ENCODE measurements around the gene BLOC1S6.
A peak's percentile ranks its signal among the peaks of the same experiment; 100 is the strongest.

Gene BLOC1S6

DNA sequence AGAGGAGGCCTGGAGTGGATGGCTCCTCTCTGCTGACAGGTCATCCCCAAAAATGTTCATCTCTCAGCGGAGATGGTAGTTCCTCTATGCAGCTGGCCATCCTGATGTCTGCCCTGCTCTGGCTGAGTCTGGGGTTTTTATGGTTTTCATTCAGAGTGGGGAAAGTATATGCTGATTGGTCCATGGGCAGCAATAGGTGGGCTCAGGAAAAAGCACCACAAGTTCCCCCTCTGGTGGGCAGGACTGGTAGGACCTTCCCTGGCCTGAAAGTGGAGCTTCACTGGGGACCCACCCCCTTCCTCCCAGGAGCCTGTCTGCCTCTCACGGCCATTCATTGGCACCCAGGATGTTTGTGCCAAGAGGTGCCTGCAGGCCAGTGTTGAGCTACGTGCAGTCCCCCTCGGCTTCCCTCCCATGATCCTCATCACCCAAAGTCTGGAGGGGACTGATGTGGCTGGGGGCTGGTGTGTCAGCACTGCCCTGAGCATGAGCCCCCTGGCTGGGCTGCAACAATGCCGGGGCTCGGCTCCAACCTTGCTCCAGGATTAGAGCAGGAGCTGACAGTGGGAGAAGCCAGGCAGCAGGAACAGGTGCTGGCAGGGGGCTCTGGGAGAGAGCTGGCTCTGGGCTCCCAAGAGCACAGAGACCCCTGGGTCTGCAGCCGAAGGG, 13.1 kb upstream of the BLOC1S6 start:
- no peak overlapping the region for H3K9ac ChIP-seq (ENCODE audit: low read length)

DNA sequence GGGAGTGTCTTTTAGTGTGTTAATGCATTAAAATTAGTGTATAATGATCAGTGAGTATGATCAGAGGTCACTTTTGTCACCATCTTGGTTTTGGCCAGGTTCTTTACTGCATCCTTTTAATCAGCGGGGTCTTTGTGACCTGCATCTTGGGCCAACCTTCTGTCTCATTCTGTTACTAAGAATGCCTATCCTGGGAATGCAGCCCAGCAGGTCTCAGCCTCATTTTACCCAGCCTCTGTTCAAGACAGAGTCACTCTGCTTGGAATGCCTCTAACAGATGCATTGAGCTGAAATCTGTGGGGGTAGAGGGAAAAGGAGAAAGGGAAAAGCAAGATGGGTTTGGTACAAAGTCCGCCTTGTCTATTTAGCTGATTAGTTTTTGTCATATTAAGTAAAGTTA, 5.3 kb upstream of the BLOC1S6 start:
- no peaks in the 10 kb centered on the region for H3F3A ChIP-seq (ENCODE audit: insufficient read depth, low read length)
- no peak overlapping the region for H3K4me3 ChIP-seq (ENCODE audit: low read length)

More for the DNA sequence above, 13.1 kb upstream of the BLOC1S6 start:
- no peaks in the 10 kb centered on the region for H3K36me3 ChIP-seq (replicated peaks; ENCODE audit: insufficient read depth, low read length)
- H3K79me2 ChIP-seq (ENCODE audit: low read length), result no peaks in the 10 kb centered on the region
- H3K4me2 ChIP-seq (ENCODE audit: low read depth, low read length), result no peak overlapping the region
- no peaks in the 10 kb centered on the region for H3K9me2 ChIP-seq (replicated peaks; ENCODE audit: insufficient read depth, low read length)
- no peaks in the 10 kb centered on the region for H3F3A ChIP-seq (ENCODE audit: insufficient read depth, low read length)
- no peaks in the 10 kb centered on the region for H3K9me3 ChIP-seq (replicated peaks; ENCODE audit: insufficient read depth, low read length)
- no peak for TF ChIP-seq EZH2 (optimal IDR thresholded peaks at IDR 0.05; ENCODE audit: low read depth, low read length)
- TF ChIP-seq, protein P1, sequence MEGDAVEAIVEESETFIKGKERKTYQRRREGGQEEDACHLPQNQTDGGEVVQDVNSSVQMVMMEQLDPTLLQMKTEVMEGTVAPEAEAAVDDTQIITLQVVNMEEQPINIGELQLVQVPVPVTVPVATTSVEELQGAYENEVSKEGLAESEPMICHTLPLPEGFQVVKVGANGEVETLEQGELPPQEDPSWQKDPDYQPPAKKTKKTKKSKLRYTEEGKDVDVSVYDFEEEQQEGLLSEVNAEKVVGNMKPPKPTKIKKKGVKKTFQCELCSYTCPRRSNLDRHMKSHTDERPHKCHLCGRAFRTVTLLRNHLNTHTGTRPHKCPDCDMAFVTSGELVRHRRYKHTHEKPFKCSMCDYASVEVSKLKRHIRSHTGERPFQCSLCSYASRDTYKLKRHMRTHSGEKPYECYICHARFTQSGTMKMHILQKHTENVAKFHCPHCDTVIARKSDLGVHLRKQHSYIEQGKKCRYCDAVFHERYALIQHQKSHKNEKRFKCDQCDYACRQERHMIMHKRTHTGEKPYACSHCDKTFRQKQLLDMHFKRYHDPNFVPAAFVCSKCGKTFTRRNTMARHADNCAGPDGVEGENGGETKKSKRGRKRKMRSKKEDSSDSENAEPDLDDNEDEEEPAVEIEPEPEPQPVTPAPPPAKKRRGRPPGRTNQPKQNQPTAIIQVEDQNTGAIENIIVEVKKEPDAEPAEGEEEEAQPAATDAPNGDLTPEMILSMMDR (IDR thresholded peaks at IDR 0.05; ENCODE audit: low read length), result peak; percentile 22; the same call in 1 of the 2 replicates
- TF ChIP-seq EZH2phosphoT487 (IDR thresholded peaks at IDR 0.05; ENCODE audit: low read length), result no peak
- no peaks in the 10 kb centered on the region for H3K4me1 ChIP-seq (ENCODE audit: low read length)
- no peak overlapping the region for H3K27ac ChIP-seq (ENCODE audit: low read length)
- no peak for DNase-seq
- H3K4me3 ChIP-seq (ENCODE audit: low read length), result no peak overlapping the region
- no peak overlapping the region for H2AFZ ChIP-seq (ENCODE audit: low read length)
- H3K27me3 ChIP-seq (replicated peaks; ENCODE audit: insufficient read depth, low read length), result no peaks in the 10 kb centered on the region
- no peaks in the 10 kb centered on the region for H4K20me1 ChIP-seq (ENCODE audit: insufficient read depth, low read length)

DNA sequence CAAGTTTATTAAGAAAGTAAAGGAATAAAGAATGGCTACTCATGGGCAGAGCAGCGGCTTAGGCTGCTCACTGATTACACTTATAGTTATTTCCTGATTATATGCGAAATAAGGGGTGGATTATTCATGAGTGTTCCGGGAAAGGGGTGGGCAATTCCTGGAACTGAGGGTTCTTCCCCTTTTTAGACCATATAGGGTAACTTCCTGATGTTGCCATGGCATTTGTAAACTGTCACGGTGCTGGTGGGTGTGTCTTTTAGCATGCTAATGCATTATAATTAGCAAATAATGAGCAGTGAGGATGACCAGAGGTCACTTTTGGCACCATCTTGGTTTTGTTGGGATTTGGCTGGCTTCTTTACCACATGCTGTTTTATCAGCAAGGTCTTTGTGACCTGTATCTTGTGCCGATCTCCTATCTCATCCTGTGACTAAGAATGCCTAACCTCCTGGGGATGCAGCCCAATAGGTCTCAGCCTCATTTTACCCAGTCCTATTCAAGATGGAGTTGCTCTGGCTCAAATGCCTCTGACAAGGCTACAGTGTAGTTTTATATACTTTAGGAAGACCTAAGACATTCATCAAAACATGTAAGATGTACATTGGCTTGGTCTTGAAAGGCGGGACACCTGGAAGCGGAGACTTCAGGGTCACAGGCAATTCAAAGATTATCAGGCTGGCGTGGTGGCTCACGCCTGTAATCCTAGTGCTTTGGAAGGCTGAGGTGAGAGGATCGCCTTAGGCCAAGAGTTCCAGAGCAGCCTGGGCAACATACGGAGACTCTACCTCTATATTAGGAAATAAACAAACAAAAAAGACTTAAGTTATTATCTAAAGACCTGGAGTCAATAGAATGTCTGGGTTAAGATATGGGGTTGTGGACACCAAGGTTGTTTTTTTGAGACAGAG, 3.2 kb upstream of the BLOC1S6 start:
- peaks cover 34% of the 10 kb centered on the region for H3K79me2 ChIP-seq (ENCODE audit: low read length)
- no peak overlapping the region for H3K4me2 ChIP-seq (ENCODE audit: low read depth, low read length)
- no peaks in the 10 kb centered on the region for H3K27me3 ChIP-seq (replicated peaks; ENCODE audit: insufficient read depth, low read length)
- H3K27ac ChIP-seq (ENCODE audit: low read length), result no peak overlapping the region
- no peaks in the 10 kb centered on the region for H3K9me2 ChIP-seq (replicated peaks; ENCODE audit: insufficient read depth, low read length)
- peaks cover 12% of the 10 kb centered on the region for H3K4me1 ChIP-seq (ENCODE audit: low read length)
- no peak overlapping the region for H3K9ac ChIP-seq (ENCODE audit: low read length)
- H3F3A ChIP-seq (ENCODE audit: insufficient read depth, low read length), result no peaks in the 10 kb centered on the region
- H3K4me3 ChIP-seq (ENCODE audit: low read length), result no peak overlapping the region
- no peak overlapping the region for H2AFZ ChIP-seq (ENCODE audit: low read length)
- H3K36me3 ChIP-seq (replicated peaks; ENCODE audit: insufficient read depth, low read length), result no peaks in the 10 kb centered on the region
- no peaks in the 10 kb centered on the region for H3K9me3 ChIP-seq (replicated peaks; ENCODE audit: insufficient read depth, low read length)
- H4K20me1 ChIP-seq (ENCODE audit: insufficient read depth, low read length), result no peaks in the 10 kb centered on the region
- TF ChIP-seq, protein P1 (IDR thresholded peaks at IDR 0.05; ENCODE audit: low read length), result no peak
- no peak for TF ChIP-seq EZH2 (optimal IDR thresholded peaks at IDR 0.05; ENCODE audit: low read depth, low read length)
- no peak for TF ChIP-seq EZH2phosphoT487 (IDR thresholded peaks at IDR 0.05; ENCODE audit: low read length)
- no peak for DNase-seq

More for the DNA sequence above, 5.3 kb upstream of the BLOC1S6 start:
- no peak overlapping the region for H3K27ac ChIP-seq (ENCODE audit: low read length)
- no peaks in the 10 kb centered on the region for H3K27me3 ChIP-seq (replicated peaks; ENCODE audit: insufficient read depth, low read length)
- TF ChIP-seq EZH2phosphoT487 (IDR thresholded peaks at IDR 0.05; ENCODE audit: low read length) (no peak), EZH2 (optimal IDR thresholded peaks at IDR 0.05; ENCODE audit: low read depth, low read length) (no peak)
- TF ChIP-seq, protein P1 (IDR thresholded peaks at IDR 0.05; ENCODE audit: low read length), result no peak
- H3K9me3 ChIP-seq (replicated peaks; ENCODE audit: insufficient read depth, low read length), result no peaks in the 10 kb centered on the region
- H3K4me1 ChIP-seq (ENCODE audit: low read length), result peaks cover 7% of the 10 kb centered on the region
- no peaks in the 10 kb centered on the region for H3K36me3 ChIP-seq (replicated peaks; ENCODE audit: insufficient read depth, low read length)
- no peak for DNase-seq
- H3K9ac ChIP-seq (ENCODE audit: low read length), result no peak overlapping the region
- H3K9me2 ChIP-seq (replicated peaks; ENCODE audit: insufficient read depth, low read length), result no peaks in the 10 kb centered on the region
- H4K20me1 ChIP-seq (ENCODE audit: insufficient read depth, low read length), result no peaks in the 10 kb centered on the region
- H3K4me2 ChIP-seq (ENCODE audit: low read depth, low read length), result no peak overlapping the region
- no peak overlapping the region for H2AFZ ChIP-seq (ENCODE audit: low read length)
- H3K79me2 ChIP-seq (ENCODE audit: low read length), result peaks cover 14% of the 10 kb centered on the region

All from MM.1S (cell line).